HG02763 (cell line): ENCODE measurements around the gene SLC22A5.
"Not testable (repeated sequence)": the region's sequence is repeated elsewhere in the genome, so short reads cannot be mapped to it uniquely, and the experiment has no call there.

Source experiments
- ATAC-seq: cut with Tn5 transposase; IDR thresholded peaks from one replicate; pipeline ENCODE4 v1.9.1; 2021; ENCODE audit warnings: mild to moderate bottlenecking, moderate library complexity; ENCODE audit not compliant: unreplicated experiment

SLC22A5 gene

DNA sequence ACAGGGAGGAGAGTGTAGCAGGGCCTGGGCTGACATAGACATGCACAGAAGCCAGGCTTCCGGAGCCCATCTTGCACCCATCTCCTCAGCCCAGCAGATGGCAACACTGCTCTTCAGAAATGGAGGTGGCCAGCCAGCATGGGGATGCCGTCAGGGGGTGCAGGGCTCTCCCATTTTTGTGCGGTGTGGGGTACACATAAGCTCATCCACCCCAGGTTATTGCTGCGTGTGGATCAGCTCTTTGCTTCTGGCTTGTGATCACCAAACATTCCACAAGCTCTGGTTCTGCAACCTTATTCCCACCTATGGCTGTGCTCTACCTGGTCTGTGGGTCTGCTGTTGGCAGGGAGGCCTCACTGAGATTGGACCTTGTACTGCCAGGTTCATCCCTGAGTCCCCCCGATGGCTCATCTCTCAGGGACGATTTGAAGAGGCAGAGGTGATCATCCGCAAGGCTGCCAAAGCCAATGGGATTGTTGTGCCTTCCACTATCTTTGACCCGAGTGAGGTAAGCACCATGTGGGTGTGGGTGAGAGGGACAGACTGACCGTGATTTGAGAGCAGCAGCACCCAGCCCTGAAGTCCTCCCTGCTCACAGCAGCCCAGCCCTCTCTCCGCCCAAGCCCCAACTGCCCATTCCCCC, 17.3 kb downstream of the SLC22A5 start:
- peak; percentile 68 for ATAC-seq

DNA sequence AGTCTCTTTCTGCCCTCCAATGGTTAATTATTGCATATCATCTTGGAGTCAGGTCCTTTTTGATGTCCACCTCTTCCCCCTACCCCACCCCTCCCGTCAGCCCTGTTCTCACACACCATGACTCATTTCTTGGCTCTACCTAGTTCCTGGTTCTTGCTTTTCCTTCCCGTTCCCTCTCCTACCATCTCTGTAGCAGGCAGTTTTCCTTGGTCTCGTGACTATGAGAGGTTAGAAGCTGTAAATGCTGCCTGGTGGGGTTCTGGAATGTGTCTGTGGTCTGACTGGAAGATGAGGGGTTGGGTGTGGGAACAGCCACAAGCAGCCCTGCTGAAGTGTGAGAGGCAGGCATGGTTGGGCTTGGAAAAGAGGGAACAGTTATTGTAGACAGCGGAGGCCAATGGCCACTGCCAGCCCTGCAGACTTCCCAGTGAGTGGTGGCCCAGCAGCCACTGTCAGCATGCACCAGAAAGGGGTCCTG, 18.2 kb downstream of the SLC22A5 start:
- ATAC-seq: no peak

- ATAC-seq: no peak
These were observed 18.9 kb downstream of the SLC22A5 start for GRCh38 chr5:132388244-132389050.

GRCh38 chr5:132389051-132389331, 19.5 kb downstream of the SLC22A5 start:
- no peak for ATAC-seq

DNA sequence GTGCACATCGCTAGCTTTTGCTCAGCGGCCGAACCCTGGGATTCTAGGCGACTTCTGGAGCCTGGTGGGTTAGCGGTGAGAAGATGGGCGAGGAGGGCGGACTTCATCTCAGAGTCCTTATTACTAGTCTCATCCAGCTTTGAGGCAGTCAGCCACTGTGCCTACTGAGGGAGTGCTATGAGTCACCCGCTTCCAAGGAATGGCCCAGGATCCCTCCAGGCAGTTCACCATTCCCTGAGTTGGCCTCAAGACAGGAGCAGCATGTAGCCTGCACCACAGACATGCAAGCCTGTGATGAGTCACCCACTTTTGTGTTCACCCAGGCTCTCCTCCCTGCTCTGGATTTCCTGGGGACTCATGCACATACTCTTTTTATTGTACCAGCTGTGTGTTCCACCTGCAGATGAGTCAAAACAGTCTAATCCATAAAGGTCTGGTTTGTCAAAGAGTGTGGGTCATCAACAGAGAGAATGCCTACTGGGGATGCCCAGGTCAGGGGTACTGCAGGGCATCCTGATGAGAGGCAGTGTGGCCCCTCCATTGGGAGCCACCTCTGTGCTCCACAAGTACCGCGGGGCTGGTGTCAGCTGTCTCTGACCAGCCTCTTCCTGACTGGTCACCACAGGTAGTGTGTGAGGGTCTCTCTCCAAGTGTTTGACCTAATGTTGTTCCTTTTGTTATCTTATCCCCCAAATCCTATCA, 20.2 kb downstream of the SLC22A5 start:
- ATAC-seq: no peak

GRCh38 chr5:132391247-132391646, 21.7 kb downstream of the SLC22A5 start:
- ATAC-seq: no peak

GRCh38 chr5:132391870-132392269, 22.4 kb downstream of the SLC22A5 start:
- no peak for ATAC-seq

DNA sequence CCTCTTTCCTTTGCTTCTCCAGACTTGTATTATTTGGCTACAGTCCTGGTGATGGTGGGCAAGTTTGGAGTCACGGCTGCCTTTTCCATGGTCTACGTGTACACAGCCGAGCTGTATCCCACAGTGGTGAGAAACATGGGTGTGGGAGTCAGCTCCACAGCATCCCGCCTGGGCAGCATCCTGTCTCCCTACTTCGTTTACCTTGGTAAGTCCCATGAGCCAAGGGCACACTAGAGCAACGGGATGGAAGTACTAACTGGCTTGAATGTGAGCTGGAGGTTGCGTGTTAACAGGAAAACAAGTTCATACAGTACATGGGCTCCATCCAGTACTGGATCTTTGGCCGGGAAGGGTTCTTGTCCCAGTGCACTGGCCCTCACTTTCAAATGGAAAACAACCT, 22.9 kb downstream of the SLC22A5 start:
- ATAC-seq: no peak

DNA sequence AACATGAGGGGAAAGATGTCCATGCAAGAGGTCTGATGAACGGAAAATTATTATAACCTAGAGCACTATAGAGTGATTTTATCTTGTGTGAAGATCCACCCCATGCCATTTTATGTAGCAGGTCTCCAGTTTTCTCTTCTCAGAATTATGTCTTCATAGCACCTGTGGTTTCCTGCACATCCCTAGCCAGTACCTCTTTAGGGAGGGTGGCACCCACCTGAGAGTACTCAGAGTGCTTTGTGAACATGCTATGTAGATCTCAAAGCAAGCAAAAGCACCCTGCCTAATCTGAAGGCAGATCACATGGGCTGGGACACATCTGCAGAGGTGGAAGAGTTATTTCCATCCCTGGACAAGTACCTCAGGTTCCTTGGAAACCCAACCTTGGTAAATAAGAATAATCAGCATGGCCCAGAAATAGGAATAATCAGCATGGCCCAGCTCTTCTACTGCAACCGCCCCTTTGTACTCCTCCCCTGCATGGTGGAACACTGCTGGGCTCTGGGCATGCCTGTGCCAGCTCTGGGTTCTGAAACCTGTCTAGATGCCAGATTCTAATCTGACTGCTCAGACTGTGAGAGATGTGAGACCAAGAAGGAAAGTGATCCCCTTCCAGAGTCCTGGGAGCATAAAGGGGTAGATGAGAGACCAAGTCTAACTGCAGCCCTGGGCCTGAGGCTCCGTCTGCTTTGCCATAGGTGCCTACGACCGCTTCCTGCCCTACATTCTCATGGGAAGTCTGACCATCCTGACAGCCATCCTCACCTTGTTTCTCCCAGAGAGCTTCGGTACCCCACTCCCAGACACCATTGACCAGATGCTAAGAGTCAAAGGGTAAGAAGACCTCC, 23.7 kb downstream of the SLC22A5 start:
- no peak for ATAC-seq

- ATAC-seq: peak; percentile 53
These were observed 25.3 kb downstream of the SLC22A5 start for GRCh38 chr5:132394667-132395259.

- no peak for ATAC-seq
These were observed 27.1 kb downstream of the SLC22A5 start for GRCh38 chr5:132396589-132397031.

DNA sequence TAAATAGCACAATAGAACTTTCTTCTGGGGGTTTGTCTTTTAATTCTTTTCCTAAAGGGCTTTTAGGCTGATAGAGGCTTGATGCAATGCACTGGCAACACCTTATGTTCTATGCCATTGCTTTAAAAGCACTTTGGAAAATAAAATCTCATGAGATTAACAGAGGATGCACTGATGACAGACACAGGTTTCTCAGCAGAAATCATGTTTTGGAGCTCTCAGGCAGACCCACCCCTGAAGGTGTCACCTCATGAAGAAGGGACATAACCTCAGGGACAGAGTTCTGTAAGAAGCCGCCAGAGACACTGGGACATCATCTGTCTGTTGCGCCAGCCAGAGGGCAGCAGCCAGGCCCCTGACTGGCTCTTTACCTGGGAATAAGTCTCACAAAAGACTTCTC, 27.7 kb downstream of the SLC22A5 start:
- ATAC-seq: no peak

DNA sequence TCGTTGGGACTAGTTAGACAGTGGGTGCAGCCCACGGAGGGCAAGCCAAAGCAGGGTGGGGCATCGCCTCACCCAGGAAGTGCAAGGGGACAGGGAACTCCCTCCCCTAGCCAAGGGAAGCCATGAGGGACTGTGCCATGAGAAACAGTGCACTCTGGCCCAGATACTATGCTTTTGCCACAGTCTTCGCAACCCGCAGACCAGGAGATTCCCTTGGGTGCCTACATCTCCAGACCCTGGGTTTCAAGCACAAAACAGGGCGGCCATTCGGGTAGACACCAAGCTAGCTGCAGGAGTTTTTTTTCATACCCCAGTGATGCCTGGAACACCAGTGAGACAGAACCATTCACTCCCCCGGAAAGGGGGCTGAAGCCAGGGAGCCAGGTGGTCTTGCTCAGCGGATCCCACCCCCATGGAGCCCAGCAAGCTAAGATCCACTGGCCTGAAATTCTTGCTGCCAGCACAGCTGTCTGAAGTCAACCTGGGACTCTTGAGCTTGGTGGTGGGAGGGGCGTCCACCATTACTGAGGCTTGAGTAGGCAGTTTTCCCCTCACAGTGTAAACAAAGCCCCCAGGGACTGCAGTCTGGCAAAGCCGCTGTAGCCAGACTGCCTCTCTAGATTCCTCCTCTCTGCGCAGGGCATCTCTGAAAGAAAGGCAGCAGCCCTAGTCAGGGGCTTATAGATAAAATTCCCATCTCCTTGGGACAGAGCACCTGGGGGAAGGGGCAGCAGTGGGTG, 28.6 kb downstream of the SLC22A5 start:
- ATAC-seq: not testable (repeated sequence)

GRCh38 chr5:132404041-132404440, 34.5 kb downstream of the SLC22A5 start:
- ATAC-seq: not testable (repeated sequence)

GRCh38 chr5:132405646-132406045, 36.1 kb downstream of the SLC22A5 start:
- no peak for ATAC-seq

DNA sequence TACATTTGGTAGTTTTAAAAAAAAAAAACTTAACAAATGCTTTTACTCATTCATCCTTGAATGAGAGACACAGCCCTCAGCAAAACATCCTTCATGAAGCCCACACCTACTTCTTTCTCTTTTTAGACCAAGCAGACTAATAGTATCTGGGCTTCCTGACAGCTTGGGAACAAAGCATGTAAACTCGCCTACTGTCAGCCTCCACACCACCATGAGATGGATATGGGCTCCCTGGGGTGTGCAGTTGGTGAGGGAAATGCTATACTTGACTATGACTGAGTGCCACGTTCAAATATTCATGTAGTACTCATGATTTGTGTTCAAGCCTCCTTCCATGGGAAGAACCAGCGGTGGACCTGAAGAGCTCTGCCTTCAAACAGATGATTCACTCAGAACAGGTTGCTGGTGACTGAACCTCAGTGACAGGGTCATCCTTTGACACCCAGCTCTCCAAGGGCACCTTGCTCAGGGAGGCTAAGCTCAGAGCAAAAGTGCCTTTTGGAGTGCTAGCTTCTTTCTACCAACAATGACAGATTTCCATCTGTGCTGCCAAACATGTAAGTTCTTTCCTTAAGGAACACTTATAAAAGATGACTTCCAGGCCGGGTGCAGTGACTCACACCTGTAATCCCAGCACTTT, 36.8 kb downstream of the SLC22A5 start:
- no peak for ATAC-seq

DNA sequence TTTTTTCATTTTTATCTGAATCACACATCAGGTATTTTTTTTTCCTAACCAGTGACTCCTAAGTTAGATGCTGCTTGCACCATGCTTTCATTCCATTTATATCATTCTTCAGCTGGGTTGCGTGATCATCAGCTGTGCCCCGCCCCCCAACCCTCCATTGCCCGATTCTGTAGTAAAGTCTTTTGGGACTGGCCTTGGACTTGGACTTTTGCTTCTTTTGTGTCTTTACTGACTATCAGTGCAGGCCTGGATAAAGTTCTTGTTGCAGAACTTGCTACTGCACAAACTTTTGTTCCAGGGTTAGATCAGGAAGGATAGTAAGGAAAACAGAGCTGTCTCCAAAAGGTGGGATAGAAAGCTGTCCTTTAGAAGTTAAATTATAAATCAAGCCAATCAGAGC, 38.5 kb downstream of the SLC22A5 start:
- no peak for ATAC-seq

- ATAC-seq: no peak
These were observed 38.9 kb downstream of the SLC22A5 start for GRCh38 chr5:132408456-132408855.

- no peak for ATAC-seq
These were observed 39.5 kb downstream of the SLC22A5 start for GRCh38 chr5:132408965-132409364.
